Islet of Langerhans (tissue), 1 donor: ENCODE results near the gene DOCK2.
"Not testable (repeated sequence)": the region's sequence is repeated elsewhere in the genome, so short reads cannot be mapped to it uniquely, and the experiment has no call there.

Experiments
- FAIRE-seq: peaks from one replicate; lab custom pipeline; 2011; peaks lifted over from hg19 to GRCh38; lab: Jason Lieb, UNC

The DOCK2 gene

GRCh38 chr5:169637549-169638121, 560 bp downstream of the DOCK2 start:
- FAIRE-seq, result no peak

GRCh38 chr5:169641253-169641652, 4.2 kb downstream of the DOCK2 start:
- no peak for FAIRE-seq

- FAIRE-seq, result no peak
These were observed 9.8 kb downstream of the DOCK2 start for GRCh38 chr5:169646856-169647255.

- FAIRE-seq, result no peak
These were observed 10.5 kb downstream of the DOCK2 start for GRCh38 chr5:169647566-169647965.

- FAIRE-seq, result no peak
These were observed 11.7 kb downstream of the DOCK2 start for GRCh38 chr5:169648725-169649310.

GRCh38 chr5:169649486-169649885, 12.4 kb downstream of the DOCK2 start:
- no peak for FAIRE-seq

- no peak for FAIRE-seq
These were observed 13.7 kb downstream of the DOCK2 start for GRCh38 chr5:169650701-169651331.

- FAIRE-seq, result no peak
These were observed 14.5 kb downstream of the DOCK2 start for GRCh38 chr5:169651526-169651925.

- FAIRE-seq, result no peak
These were observed 15.0 kb downstream of the DOCK2 start for GRCh38 chr5:169652057-169652456.

- FAIRE-seq, result no peak
These were observed 16.0 kb downstream of the DOCK2 start for GRCh38 chr5:169653091-169653490.

GRCh38 chr5:169655353-169655752, 18.3 kb downstream of the DOCK2 start:
- no peak for FAIRE-seq

GRCh38 chr5:169656125-169656901, 19.2 kb downstream of the DOCK2 start:
- no peak for FAIRE-seq

GRCh38 chr5:169657127-169657526, 20.1 kb downstream of the DOCK2 start:
- FAIRE-seq, result no peak

- FAIRE-seq, result not testable (repeated sequence)
These were observed 25.4 kb downstream of the DOCK2 start for GRCh38 chr5:169662451-169662850.

- no peak for FAIRE-seq
These were observed 26.5 kb downstream of the DOCK2 start for GRCh38 chr5:169663537-169663936.

GRCh38 chr5:169666365-169666764, 29.3 kb downstream of the DOCK2 start:
- no peak for FAIRE-seq

GRCh38 chr5:169667896-169668674, 31.0 kb downstream of the DOCK2 start:
- no peak for FAIRE-seq

- FAIRE-seq, result no peak
These were observed 31.7 kb downstream of the DOCK2 start for GRCh38 chr5:169668732-169669131.

GRCh38 chr5:169670769-169671525, 33.9 kb downstream of the DOCK2 start:
- no peak for FAIRE-seq

GRCh38 chr5:169682026-169682425, 45.0 kb downstream of the DOCK2 start:
- no peak for FAIRE-seq

GRCh38 chr5:169686137-169686536, 49.1 kb downstream of the DOCK2 start:
- no peak for FAIRE-seq

- no peak for FAIRE-seq
These were observed 51.0 kb downstream of the DOCK2 start for GRCh38 chr5:169688106-169688505.
